Lung (tissue), 10 donors: ENCODE results near the gene CT45A8. TPM values are rescaled to one million over a fixed set of nuclear protein-coding genes. Genes with fewer than 3 reads are reported as not detected.
"Not testable (repeated sequence)": the region's sequence is repeated elsewhere in the genome, so short reads cannot be mapped to it uniquely, and the experiment has no call there.

Experiments
- ATAC-seq: fragments of 200-7000 bp; cut with Tn5 transposase; one replicate; pipeline ENCODE4 v1.9.1; 2020; ENCODE audit warnings: moderate number of reproducible peaks; ENCODE audit not compliant: insufficient read depth, low FRiP score
- DNase-seq, 3 donors: peaks; one replicate each; pipeline ENCODE4 v3.0.0-alpha.2; 2013 to 2017
- H3K27ac ChIP-seq, 2 donors: one replicate each; pipeline ENCODE4 v1.5.1; 2013; ENCODE audit warnings: mild to moderate bottlenecking in 2 of 2, moderate library complexity in 2 of 2, control low read depth in 1 of 2, inconsistent platforms in 1 of 2, low read depth in 1 of 2, low read length in 1 of 2
- H3K27me3 ChIP-seq, 3 donors: one replicate each; pipeline ENCODE4 v1.5.1; 2013; ENCODE audit warnings: low read length in 2 of 3; ENCODE audit not compliant: control insufficient read depth in 3 of 3, insufficient read depth in 3 of 3
- H3K36me3 ChIP-seq, 4 donors: one replicate each; pipeline ENCODE4 v1.5.1; 2013; ENCODE audit warnings: low read length in 4 of 4, mild to moderate bottlenecking in 1 of 4, moderate library complexity in 1 of 4; ENCODE audit not compliant: control insufficient read depth in 4 of 4, insufficient read depth in 4 of 4
- H3K4me1 ChIP-seq, 5 donors: one replicate each; pipeline ENCODE4 v1.5.1; 2013; ENCODE audit warnings: low read length in 5 of 5, mild to moderate bottlenecking in 2 of 5, moderate library complexity in 1 of 5; ENCODE audit not compliant: control insufficient read depth in 5 of 5, insufficient read depth in 5 of 5
- H3K4me3 ChIP-seq: one replicate; pipeline ENCODE4 v1.5.1; 2013; ENCODE audit warnings: mild to moderate bottlenecking, control low read depth, moderate library complexity
- H3K9ac ChIP-seq, 2 donors: one replicate each; pipeline ENCODE4 v1.5.1; 2013; ENCODE audit warnings: low read length in 2 of 2, control low read depth in 1 of 2; ENCODE audit not compliant: insufficient read depth in 1 of 2
- H3K9me3 ChIP-seq, 4 donors: one replicate each; pipeline ENCODE4 v1.5.1; 2013; ENCODE audit warnings: low read length in 3 of 4, mild to moderate bottlenecking in 1 of 4, moderate library complexity in 1 of 4; ENCODE audit not compliant: control insufficient read depth in 4 of 4, insufficient read depth in 3 of 4
- WGBS, 2 donors: extraction: QIAGEN DNeasy Blood & Tissue Kit; methylation state at CpG; one replicate each; pipeline ENCODE4 v1.1.7; 2013; 5-methylcytosine and 5-hydroxymethylcytosine counted together
- polyA plus RNA-seq, 2 donors: library from polyadenylated mRNA; stranded (reverse); fragments of 200-250 nt; gene quantifications; one replicate each; pipeline ENCODE4 v1.2.1, GENCODE V29; 2013
- total RNA-seq, 2 donors: library from RNA; depleted of rRNA in 1 of 2; stranded (reverse); fragments of >200 nt in 1 of 2; gene quantifications; one replicate each; pipeline ENCODE4 v1.2.1, GENCODE V29; 2014 to 2021
- donor health status: Bipolar disorder and iron deficiency.
- donor health status: healthy.
- donor health status: DM: yes; HTN: yes; CAD: no.

CT45A8 gene
- total and polyA plus RNA-seq, 4 donors: not detected

GRCh38 chrX:135882741-135883140 is 28.4 kb upstream of the CT45A8 start:
- not testable (repeated sequence) for H3K4me3 ChIP-seq, H3K27me3 ChIP-seq, DNase-seq, H3K27ac ChIP-seq, H3K36me3 ChIP-seq, H3K9ac ChIP-seq, H3K4me1 ChIP-seq, H3K9me3 ChIP-seq, ATAC-seq
- WGBS, 2 donors: 40 to 52% methylated on average over 4 of the region's 5 CpGs

- not testable (repeated sequence) for H3K4me3 ChIP-seq, H3K36me3 ChIP-seq, DNase-seq, H3K9me3 ChIP-seq, H3K27ac ChIP-seq, H3K9ac ChIP-seq, ATAC-seq, H3K4me1 ChIP-seq, H3K27me3 ChIP-seq
- WGBS, 2 donors: no CpG with 5 or more reads among the region's 17 CpGs
Observed at GRCh38 chrX:135871712-135872111, 17.4 kb upstream of the CT45A8 start, which contains the start of gene CT45A9. Gene CT45A9, minus strand, starts transcription at chrX:135871812. Its CDS starts 3,751 bp downstream, at chrX:135868061.

- no CpG with 5 or more reads among the region's 17 CpGs for WGBS, 2 donors
- not testable (repeated sequence) for ATAC-seq, H3K9ac ChIP-seq
Observed at GRCh38 chrX:135837180-135837579, 17.2 kb downstream of the CT45A8 start, which contains the start of gene CT45A7. Gene CT45A7, minus strand, starts transcription at chrX:135837280. Its CDS starts 3,747 bp downstream, at chrX:135833533.

GRCh38 chrX:135819912-135820311 is 34.4 kb downstream of the CT45A8 start, which contains the start of gene CT45A2:
Gene CT45A2, minus strand, starts transcription at chrX:135820012. Its CDS starts 3,747 bp downstream, at chrX:135816265.
- no CpG with 5 or more reads among the region's 17 CpGs for WGBS, 2 donors
- H3K27ac ChIP-seq, ATAC-seq, H3K4me3 ChIP-seq, H3K27me3 ChIP-seq, DNase-seq, H3K36me3 ChIP-seq, H3K9ac ChIP-seq, H3K9me3 ChIP-seq, H3K4me1 ChIP-seq: not testable (repeated sequence)

More at GRCh38 chrX:135837180-135837579, 17.2 kb downstream of the CT45A8 start, which contains the start of gene CT45A7:
- H3K36me3 ChIP-seq, H3K4me1 ChIP-seq, DNase-seq, H3K27ac ChIP-seq, H3K9me3 ChIP-seq, H3K4me3 ChIP-seq, H3K27me3 ChIP-seq: not testable (repeated sequence)

- H3K27ac ChIP-seq, H3K4me3 ChIP-seq, H3K9me3 ChIP-seq, DNase-seq, H3K9ac ChIP-seq, H3K36me3 ChIP-seq, ATAC-seq, H3K27me3 ChIP-seq, H3K4me1 ChIP-seq: not testable (repeated sequence)
- WGBS, 2 donors: no CpG with 5 or more reads among the region's 16 CpGs
Observed at GRCh38 chrX:135802687-135803086, 51.7 kb downstream of the CT45A8 start, which contains the start of gene CT45A6. Gene CT45A6, minus strand, starts transcription at chrX:135802787. Its CDS starts 3,794 bp downstream, at chrX:135798993.

Other genes with a start within 250 kb of the CT45A8 start
- not detected for gene CT45A1, start 140.9 kb downstream of the CT45A8 start, total RNA-seq
- gene CT45A1, start 140.9 kb downstream of the CT45A8 start, polyA plus RNA-seq: not detected
- gene CT45A3, start 86.3 kb downstream of the CT45A8 start, total RNA-seq: under 1 TPM in 1 of 2 donors, not detected in 1; 0.31 TPM
- gene CT45A3, start 86.3 kb downstream of the CT45A8 start, polyA plus RNA-seq: not detected
- under 1 TPM in 1 of 2 donors, not detected in 1; 1.00 TPM for gene CT45A5, start 69.0 kb downstream of the CT45A8 start, total RNA-seq
- not detected for gene CT45A5, start 69.0 kb downstream of the CT45A8 start, polyA plus RNA-seq
- not detected for gene CT45A6, start 51.8 kb downstream of the CT45A8 start, total RNA-seq
- not detected for gene CT45A6, start 51.8 kb downstream of the CT45A8 start, polyA plus RNA-seq
- gene CT45A2, start 34.5 kb downstream of the CT45A8 start, total RNA-seq: not detected
- gene CT45A2, start 34.5 kb downstream of the CT45A8 start, polyA plus RNA-seq: not detected
- gene CT45A7, start 17.3 kb downstream of the CT45A8 start, total RNA-seq: not detected
- gene CT45A7, start 17.3 kb downstream of the CT45A8 start, polyA plus RNA-seq: not detected
- gene CT45A9, start 17.3 kb upstream of the CT45A8 start, total RNA-seq: not detected
- not detected for gene CT45A9, start 17.3 kb upstream of the CT45A8 start, polyA plus RNA-seq
- gene CT45A10, start 38.9 kb upstream of the CT45A8 start, total RNA-seq: not detected
- not detected for gene CT45A10, start 38.9 kb upstream of the CT45A8 start, polyA plus RNA-seq
- not detected for gene SAGE1, start 39.2 kb upstream of the CT45A8 start, total RNA-seq
- gene SAGE1, start 39.2 kb upstream of the CT45A8 start, polyA plus RNA-seq: not detected
- 10 to 100 TPM; 24.3 to 24.6 TPM for gene MMGT1, start 119.5 kb upstream of the CT45A8 start, total RNA-seq
- 10 to 100 TPM in 1 of 2 donors, 1 to 10 TPM in 1; 3.2 to 13.6 TPM for gene MMGT1, start 119.5 kb upstream of the CT45A8 start, polyA plus RNA-seq
- gene SLC9A6, start 130.9 kb upstream of the CT45A8 start, total RNA-seq: 10 to 100 TPM; 15.4 to 19.2 TPM
- gene SLC9A6, start 130.9 kb upstream of the CT45A8 start, polyA plus RNA-seq: 1 to 10 TPM; 8.0 to 8.9 TPM